WERI-Rb-1 (cell line): Measurements from ENCODE around the gene NT5C3A.
"Not testable (repeated sequence)": the region's sequence is repeated elsewhere in the genome, so short reads cannot be mapped to it uniquely, and the experiment has no call there.

ENCODE experiments used
- DNase-seq: peaks from one replicate; pipeline ENCODE4 v3.0.0-alpha.2; 2020
- H3K27ac ChIP-seq: fragments of 250-450 bp; sonication (Bioruptor Pico); 2 replicates; pipeline ENCODE4 v1.5.1; 2020; ENCODE audit warnings: mild to moderate bottlenecking, moderate library complexity
- H3K27me3 ChIP-seq: fragments of 250-450 bp; sonication (Bioruptor Pico); 2 replicates; pipeline ENCODE4 v1.5.1; 2021; ENCODE audit warnings: mild to moderate bottlenecking, low read depth, moderate library complexity; ENCODE audit not compliant: insufficient read depth, severe bottlenecking
- H3K36me3 ChIP-seq: fragments of 250-450 bp; sonication (Bioruptor Pico); 2 replicates; pipeline ENCODE4 v1.5.1; 2020; ENCODE audit warnings: mild to moderate bottlenecking, moderate library complexity
- H3K4me3 ChIP-seq: 2 replicates; pipeline ENCODE4 v1.5.1; 2011; ENCODE audit warnings: low read depth, mild to moderate bottlenecking, control low read depth, low read length
- H3K9me3 ChIP-seq: fragments of 250-450 bp; sonication (Bioruptor Pico); 2 replicates; pipeline ENCODE4 v1.5.1; 2021; ENCODE audit warnings: mild to moderate bottlenecking, moderate library complexity; ENCODE audit not compliant: severe bottlenecking
- TF ChIP-seq, protein P1 (sequence below): IDR thresholded peaks from 2 replicates; pipeline ENCODE4 v1.5.1; 2011; ENCODE audit warnings: low read depth, mild to moderate bottlenecking, control low read depth, inconsistent platforms, low read length

NT5C3A gene

DNA sequence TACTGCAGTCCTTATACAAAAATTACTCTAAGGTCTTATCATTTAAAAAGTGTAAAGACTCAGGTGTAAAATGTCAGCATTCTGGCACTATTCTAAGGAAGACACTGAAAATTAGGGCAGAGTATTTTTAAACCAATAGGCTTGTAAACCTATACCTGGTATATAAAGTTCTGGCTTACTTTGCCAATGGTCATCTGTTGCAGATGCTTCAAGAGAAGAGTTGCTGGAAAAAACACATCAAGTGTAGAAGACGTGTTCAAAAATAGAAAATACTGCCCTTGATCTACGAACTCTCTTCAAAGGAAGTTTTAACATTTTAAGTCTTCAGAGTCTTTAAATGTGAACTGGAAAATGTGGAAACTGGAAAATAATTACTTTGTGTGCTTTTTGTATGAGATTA lies 23.9 kb downstream of the NT5C3A start:
- Histone ChIP-seq H3K4me3 (no peak overlapping the region), H3K27ac (no peak overlapping the region), H3K27me3 (no peaks in the 10 kb centered on the region), H3K9me3 (no peaks in the 10 kb centered on the region), H3K36me3 (no peaks in the 10 kb centered on the region; the same call in 1 of the 2 replicates)
- TF ChIP-seq, protein P1, sequence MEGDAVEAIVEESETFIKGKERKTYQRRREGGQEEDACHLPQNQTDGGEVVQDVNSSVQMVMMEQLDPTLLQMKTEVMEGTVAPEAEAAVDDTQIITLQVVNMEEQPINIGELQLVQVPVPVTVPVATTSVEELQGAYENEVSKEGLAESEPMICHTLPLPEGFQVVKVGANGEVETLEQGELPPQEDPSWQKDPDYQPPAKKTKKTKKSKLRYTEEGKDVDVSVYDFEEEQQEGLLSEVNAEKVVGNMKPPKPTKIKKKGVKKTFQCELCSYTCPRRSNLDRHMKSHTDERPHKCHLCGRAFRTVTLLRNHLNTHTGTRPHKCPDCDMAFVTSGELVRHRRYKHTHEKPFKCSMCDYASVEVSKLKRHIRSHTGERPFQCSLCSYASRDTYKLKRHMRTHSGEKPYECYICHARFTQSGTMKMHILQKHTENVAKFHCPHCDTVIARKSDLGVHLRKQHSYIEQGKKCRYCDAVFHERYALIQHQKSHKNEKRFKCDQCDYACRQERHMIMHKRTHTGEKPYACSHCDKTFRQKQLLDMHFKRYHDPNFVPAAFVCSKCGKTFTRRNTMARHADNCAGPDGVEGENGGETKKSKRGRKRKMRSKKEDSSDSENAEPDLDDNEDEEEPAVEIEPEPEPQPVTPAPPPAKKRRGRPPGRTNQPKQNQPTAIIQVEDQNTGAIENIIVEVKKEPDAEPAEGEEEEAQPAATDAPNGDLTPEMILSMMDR = no peak
- DNase-seq = no peak

DNA sequence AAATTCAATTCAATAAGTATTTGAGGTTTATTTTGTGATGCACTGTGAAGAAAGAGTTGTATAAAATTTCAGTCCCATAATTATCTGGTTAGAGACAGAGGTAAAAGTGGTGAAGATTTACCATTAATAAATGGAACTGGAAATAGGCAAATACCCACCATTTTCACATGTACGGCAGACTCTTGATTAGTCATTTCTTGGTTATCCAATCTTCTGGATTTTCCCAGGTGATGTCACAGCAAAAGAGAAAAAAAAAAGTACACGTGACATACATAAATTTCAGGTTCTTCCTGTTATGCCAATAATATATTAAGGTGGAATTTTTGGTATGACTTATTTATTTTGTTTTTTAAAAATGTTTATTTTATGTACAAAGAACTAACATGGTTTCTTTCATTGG lies 26.8 kb downstream of the NT5C3A start:
- Histone ChIP-seq H3K4me3 (no peak overlapping the region), H3K27me3 (no peaks in the 10 kb centered on the region), H3K36me3 (no peaks in the 10 kb centered on the region; the same call in 1 of the 2 replicates), H3K9me3 (no peaks in the 10 kb centered on the region), H3K27ac (no peak overlapping the region)
- DNase-seq = no peak
- TF ChIP-seq, protein P1 = no peak

DNA sequence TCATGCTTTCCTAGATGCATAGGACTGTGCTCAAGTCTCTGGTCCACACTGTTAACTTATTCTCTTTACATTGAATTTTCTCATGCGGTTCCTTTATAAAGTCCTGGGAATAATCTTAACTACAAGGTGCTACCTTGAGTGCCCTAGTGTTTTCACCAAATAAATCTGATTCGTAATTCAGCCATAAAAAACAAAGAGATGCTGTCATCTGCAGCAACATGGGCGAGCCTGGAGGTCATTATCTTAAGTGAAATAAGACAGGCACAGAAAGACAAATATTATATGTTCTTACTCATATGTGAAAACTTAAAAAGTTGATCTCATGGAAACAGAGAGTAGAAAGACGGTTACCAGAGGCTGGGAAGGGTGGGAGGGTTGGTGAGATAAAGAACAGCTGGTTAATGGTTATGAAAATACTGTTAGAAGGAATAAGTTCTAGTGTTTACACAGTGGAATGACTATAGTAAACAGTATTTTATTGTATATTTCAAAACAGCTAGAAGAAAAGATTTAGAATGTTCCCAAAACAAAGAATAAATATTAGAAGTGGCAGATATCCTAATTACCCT lies 38.3 kb downstream of the NT5C3A start:
- H3K36me3 ChIP-seq = peaks cover 37% of the 10 kb centered on the region
- no peaks in the 10 kb centered on the region for H3K27me3 ChIP-seq
- H3K9me3 ChIP-seq = no peaks in the 10 kb centered on the region
- DNase-seq = no peak
- H3K27ac ChIP-seq = no peak overlapping the region
- no peak overlapping the region for H3K4me3 ChIP-seq
- TF ChIP-seq, protein P1 = no peak

DNA sequence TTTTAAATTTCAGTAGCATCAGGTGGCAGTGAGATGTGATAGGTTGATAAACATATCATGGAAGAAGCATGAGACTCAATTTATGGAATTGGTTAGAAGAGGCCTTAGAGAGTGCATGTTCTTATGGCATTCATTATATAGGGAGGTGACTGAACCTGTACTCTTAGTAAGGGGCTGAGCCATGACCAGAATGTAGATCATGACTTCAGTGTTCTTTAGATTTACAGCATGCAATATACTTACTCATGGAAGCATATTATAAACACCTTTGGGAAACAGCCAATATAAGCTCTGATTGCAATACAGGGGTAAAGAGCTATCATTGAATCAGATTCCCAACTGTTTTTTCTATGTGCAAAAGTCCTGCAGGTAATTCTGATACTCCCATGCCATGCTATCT lies 50.2 kb downstream of the NT5C3A start:
- Histone ChIP-seq H3K9me3 (no peaks in the 10 kb centered on the region), H3K4me3 (no peak overlapping the region), H3K27ac (no peak overlapping the region), H3K27me3 (no peaks in the 10 kb centered on the region), H3K36me3 (peaks cover 34% of the 10 kb centered on the region)
- TF ChIP-seq, protein P1 = no peak
- DNase-seq = no peak

DNA sequence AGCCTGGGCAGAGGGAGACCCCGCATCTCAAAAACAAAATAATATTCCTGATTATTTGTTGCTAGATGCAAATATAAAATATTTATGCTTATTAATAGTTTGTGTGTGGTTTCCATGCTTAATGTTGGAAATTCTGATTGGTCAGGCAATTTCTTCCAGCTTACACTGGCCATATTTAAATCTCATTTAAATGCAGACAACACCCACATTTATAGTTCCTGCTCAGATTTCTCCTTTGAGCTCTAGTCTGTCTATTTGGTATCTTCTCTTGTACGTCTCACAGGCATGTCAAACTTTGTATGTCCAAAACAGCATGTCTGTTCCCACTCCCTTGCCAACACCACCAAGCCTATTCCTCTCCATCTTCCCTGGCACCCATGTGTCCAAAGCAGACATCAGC lies 52.8 kb downstream of the NT5C3A start:
- Histone ChIP-seq H3K4me3 (no peak overlapping the region), H3K27me3 (no peaks in the 10 kb centered on the region), H3K9me3 (no peaks in the 10 kb centered on the region), H3K36me3 (peaks cover 14% of the 10 kb centered on the region), H3K27ac (no peak overlapping the region)
- TF ChIP-seq, protein P1 = no peak
- no peak for DNase-seq

DNA sequence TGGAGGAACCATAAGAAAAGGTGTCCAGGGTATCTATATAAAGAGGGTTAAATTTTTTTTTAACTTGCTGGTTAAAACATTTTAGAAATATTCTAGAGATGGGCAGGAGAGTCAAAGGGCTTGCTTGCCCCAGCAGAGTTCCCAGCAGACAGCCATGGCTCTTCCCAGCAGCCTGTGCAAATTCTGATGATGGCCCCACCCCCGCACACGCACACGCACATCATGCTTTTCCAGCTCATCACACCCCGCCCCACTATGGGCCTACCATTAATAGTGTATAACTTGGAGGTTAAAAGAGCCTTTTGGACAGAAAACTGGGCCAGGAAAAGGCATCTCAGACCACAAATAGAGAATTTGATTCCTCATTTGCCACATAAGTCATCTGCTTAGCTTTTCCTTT lies 56.9 kb downstream of the NT5C3A start:
- not testable (repeated sequence) for H3K9me3 ChIP-seq, H3K27me3 ChIP-seq, DNase-seq, H3K27ac ChIP-seq, H3K4me3 ChIP-seq, H3K36me3 ChIP-seq

DNA sequence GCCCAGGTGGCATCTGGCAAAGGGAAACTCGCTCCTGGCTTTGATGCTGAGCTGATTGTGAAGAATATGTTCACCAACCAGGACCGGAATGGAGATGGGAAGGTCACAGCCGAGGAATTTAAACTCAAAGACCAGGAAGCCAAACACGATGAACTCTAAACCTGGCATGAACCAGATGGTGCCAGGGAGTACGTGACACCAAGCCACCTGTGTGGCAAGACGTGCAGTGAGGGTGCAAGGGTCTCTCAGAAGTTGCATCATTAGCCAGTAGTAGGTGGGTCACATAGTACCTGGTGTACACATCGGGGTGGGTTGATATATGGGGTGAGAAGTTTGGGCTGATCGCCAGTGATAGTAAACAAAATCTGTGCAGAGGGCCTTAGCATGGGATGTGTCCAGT lies 57.4 kb downstream of the NT5C3A start:
- not testable (repeated sequence) for H3K36me3 ChIP-seq, H3K9me3 ChIP-seq, H3K27me3 ChIP-seq, H3K27ac ChIP-seq, DNase-seq, H3K4me3 ChIP-seq

DNA sequence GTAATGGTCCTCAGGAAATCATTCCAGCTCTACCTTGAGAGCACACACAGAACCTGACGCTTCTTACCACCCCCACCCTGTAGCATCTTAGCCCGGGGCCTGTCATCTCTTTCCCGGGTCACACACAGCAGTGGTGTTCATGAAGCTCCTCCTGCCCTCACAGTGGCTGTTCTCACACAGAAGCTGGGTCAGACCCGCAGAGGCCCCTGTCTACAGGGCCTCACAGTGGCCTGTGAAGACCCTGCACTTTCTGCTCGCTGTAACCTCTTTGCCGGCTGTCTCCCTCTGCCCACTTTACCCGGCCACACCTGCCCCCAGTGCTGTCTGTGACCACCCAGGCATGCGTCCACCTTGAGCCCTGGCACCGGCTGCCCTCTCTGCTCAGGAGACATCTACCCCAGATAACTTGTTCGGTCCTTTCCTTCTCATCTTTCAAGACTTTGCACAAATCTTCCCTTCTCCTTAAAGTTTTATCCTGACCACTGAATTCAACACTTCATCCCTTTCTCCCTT lies 58.4 kb downstream of the NT5C3A start:
- H3K9me3 ChIP-seq, H3K27ac ChIP-seq, H3K36me3 ChIP-seq, H3K27me3 ChIP-seq, H3K4me3 ChIP-seq, DNase-seq: not testable (repeated sequence)

DNA sequence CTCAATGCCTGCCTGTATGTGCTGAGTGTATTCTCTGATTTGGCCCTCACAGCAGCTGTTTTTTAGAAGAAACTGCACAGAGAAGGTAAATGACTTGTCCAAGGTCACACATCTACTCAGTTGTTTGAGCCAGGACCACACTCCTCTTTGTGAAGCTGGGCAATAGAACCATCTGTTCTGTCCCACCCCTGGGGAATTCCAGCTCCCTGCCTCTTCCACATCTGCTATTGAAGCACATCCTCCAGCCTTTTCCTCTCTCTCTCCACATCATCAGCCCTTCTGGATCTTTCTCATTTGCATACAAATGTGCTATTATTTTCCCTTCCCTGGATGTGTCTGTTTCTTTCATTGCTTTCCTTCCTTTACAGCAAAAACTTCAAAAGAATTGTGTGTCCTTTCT lies 59.5 kb downstream of the NT5C3A start:
- H3K4me3 ChIP-seq, H3K27me3 ChIP-seq, DNase-seq, H3K9me3 ChIP-seq, H3K27ac ChIP-seq, H3K36me3 ChIP-seq: not testable (repeated sequence)

DNA sequence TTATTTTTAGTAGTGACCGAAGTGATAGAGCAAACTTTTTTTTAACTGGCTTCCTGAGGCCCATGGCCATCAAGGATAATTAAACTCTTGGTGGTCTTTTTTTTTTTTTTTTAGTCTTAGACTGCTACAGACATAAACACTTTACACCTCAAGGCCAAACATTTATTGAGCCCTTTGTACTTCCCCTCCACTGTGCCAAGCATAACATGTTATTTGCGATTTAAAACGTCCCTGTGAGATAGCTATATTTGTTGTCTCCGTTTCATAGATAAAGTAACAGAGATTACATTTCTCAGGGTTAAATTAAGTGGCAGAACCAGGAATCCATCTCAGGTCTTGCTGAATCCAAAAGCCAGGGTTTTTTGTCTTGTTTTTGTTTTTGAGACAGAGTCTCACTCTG lies 63.2 kb downstream of the NT5C3A start:
- H3K36me3 ChIP-seq, H3K27ac ChIP-seq: not testable (repeated sequence)

More for the DNA sequence above, 63.2 kb downstream of the NT5C3A start:
- not testable (repeated sequence) for H3K4me3 ChIP-seq, DNase-seq, H3K9me3 ChIP-seq, H3K27me3 ChIP-seq
